ENCODE measurements around the gene CSMD2. TPM values are rescaled to one million over a fixed set of nuclear protein-coding genes. Genes with fewer than 3 reads are reported as not detected.

The CSMD2 gene
- total and polyA plus RNA-seq, 2 of the 4 experiments (the other 2 are of a cell fraction), result under 0.01 to 0.36 TPM

DNA sequence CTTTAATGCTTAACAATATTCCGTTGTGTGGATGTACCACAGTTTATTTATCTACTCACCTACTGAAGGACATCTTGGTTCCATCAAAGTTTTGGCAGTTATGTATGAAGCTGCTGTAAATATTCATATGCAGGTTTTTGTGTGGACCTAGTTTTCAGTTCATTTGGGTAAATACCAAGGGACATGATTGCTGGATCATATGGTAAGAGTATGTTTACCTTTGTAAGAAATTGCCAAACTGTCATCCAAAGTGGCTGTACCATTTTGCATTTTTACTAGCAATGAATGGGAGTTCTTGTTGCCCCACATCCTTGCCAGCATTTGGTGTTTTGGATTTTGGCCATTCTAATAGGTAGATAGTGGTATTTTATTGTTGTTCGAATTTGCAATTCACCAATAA is 682.6 kb downstream of the CSMD2 start:
- no peak overlapping the region for H3K4ac ChIP-seq (ENCODE audit: low read depth, low read length)
- no peak overlapping the region for H3K18ac ChIP-seq (ENCODE audit: low read depth, low read length)
- ChIA-PET POLR2A (ENCODE audit: unreplicated experiment) (no interaction called here), CTCF (no interaction called here)
- in situ Hi-C loops (cut with MboI; ENCODE audit: low sequenced_read_pairs) (no loop called here), intact Hi-C loops (cut with micrococcal nuclease) (no loop called here), dilution Hi-C loops (cut with HindIII; ENCODE audit: low sequenced_read_pairs, unreplicated experiment) (no loop called here)
- H4K5ac ChIP-seq (ENCODE audit: low read depth, low read length), result no peak overlapping the region
- no peak overlapping the region for H3K23ac ChIP-seq (ENCODE audit: low read depth, low read length)
- no peak overlapping the region for H2AFZ ChIP-seq (replicated peaks; ENCODE audit: low read length, poor library complexity)
- H2AK9ac ChIP-seq (replicated peaks; ENCODE audit: low read depth, low read length, poor library complexity), result no peak overlapping the region
- no peak overlapping the region for H3K14ac ChIP-seq (replicated peaks; ENCODE audit: low read depth, low read length)
- no peak overlapping the region for H3K4me2 ChIP-seq (ENCODE audit: low read depth, low read length)
- BruUV-seq (replicated peaks), result no TSS peak
- no peaks in the 10 kb centered on the region for H3K27me3 ChIP-seq (ENCODE audit: control insufficient read depth, insufficient read depth, low read length)
- TF ChIP-seq CHD1 (IDR thresholded peaks at IDR 0.05; ENCODE audit: low read depth, low read length), result no peak
- TF ChIP-seq, protein P1, sequence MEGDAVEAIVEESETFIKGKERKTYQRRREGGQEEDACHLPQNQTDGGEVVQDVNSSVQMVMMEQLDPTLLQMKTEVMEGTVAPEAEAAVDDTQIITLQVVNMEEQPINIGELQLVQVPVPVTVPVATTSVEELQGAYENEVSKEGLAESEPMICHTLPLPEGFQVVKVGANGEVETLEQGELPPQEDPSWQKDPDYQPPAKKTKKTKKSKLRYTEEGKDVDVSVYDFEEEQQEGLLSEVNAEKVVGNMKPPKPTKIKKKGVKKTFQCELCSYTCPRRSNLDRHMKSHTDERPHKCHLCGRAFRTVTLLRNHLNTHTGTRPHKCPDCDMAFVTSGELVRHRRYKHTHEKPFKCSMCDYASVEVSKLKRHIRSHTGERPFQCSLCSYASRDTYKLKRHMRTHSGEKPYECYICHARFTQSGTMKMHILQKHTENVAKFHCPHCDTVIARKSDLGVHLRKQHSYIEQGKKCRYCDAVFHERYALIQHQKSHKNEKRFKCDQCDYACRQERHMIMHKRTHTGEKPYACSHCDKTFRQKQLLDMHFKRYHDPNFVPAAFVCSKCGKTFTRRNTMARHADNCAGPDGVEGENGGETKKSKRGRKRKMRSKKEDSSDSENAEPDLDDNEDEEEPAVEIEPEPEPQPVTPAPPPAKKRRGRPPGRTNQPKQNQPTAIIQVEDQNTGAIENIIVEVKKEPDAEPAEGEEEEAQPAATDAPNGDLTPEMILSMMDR (conservative IDR thresholded peaks at IDR 0.05; ENCODE audit: low read depth, low read length), result no peak
- TF ChIP-seq MXI1 (IDR thresholded peaks at IDR 0.05; ENCODE audit: borderline replicate concordance, low read depth, low read length), result no peak
- TF ChIP-seq RFX5 (IDR thresholded peaks at IDR 0.05; ENCODE audit: low read depth, low read length), result no peak
- no peak for TF ChIP-seq FOS (IDR thresholded peaks at IDR 0.05; ENCODE audit: low read depth, low read length)
- no peak for TF ChIP-seq MAFK (IDR thresholded peaks at IDR 0.05; ENCODE audit: low read depth, low read length)
- TF ChIP-seq MAZ (IDR thresholded peaks at IDR 0.05; ENCODE audit: borderline replicate concordance, low read depth, low read length), result no peak
- no peak for TF ChIP-seq RCOR1 (IDR thresholded peaks at IDR 0.05; ENCODE audit: insufficient replicate concordance, low read length)
- TF ChIP-seq POLR2A (IDR thresholded peaks at IDR 0.05; ENCODE audit: low read depth, low read length), result no peak
- no peak for TF ChIP-seq RAD21 (IDR thresholded peaks at IDR 0.05; ENCODE audit: low read length)
- no peak for TF ChIP-seq CEBPB (IDR thresholded peaks at IDR 0.05; ENCODE audit: low read depth, low read length)
- TF ChIP-seq NFE2L2 (IDR thresholded peaks at IDR 0.05; ENCODE audit: low read depth, low read length), result no peak
- no peak for TF ChIP-seq USF2 (IDR thresholded peaks at IDR 0.05; ENCODE audit: low read depth, low read length)
- H3K36me3 ChIP-seq (ENCODE audit: control insufficient read depth, insufficient read depth, low read length), result peaks cover 17% of the 10 kb centered on the region
- no peak overlapping the region for H3K27ac ChIP-seq (ENCODE audit: insufficient read depth, low read length)
- H2AK5ac ChIP-seq (ENCODE audit: low read depth, low read length), result no peak overlapping the region
- H3K79me1 ChIP-seq (ENCODE audit: low read depth in 1 of 2, low read length in 2 of 2), result peaks cover 20 to 26% of the 10 kb centered on the region in 2 experiments
- WGBS, 2 experiments (ENCODE audit: extremely low coverage in 2 of 2, insufficient read length in 1 of 2), result no CpG with 5 or more reads among the region's 2 CpGs
- ATAC-seq (ENCODE audit: low read depth) (no peak), DNase-seq (no peak)
- no peak overlapping the region for H2BK5ac ChIP-seq (ENCODE audit: low read depth, low read length, poor library complexity, severe bottlenecking)
- H4K8ac ChIP-seq (ENCODE audit: low read depth in 2 of 2, low read length in 2 of 2), result no peak overlapping the region
- no peak overlapping the region for H2BK120ac ChIP-seq (ENCODE audit: low read depth, low read length)
- 0 out of 2 replicates have a peak, but pooled peaks cover 2% of the 10 kb centered on the region for H3K9me3 ChIP-seq (ENCODE audit: control insufficient read depth, insufficient read depth, low read length)
- H2BK20ac ChIP-seq (ENCODE audit: low read depth, low read length), result no peak overlapping the region
- no peak overlapping the region for H3K9ac ChIP-seq (ENCODE audit: low read depth, low read length)
- peaks cover 7% of the 10 kb centered on the region; the same call in 1 of the 2 replicates for H3K9me1 ChIP-seq (ENCODE audit: insufficient read depth, low read length)
- H3K4me1 ChIP-seq (ENCODE audit: control insufficient read depth, insufficient read depth, low read length), result no peaks in the 10 kb centered on the region
- H3K56ac ChIP-seq (ENCODE audit: extremely low read depth, insufficient read depth, low read length), result no peak overlapping the region
- peaks cover 5% of the 10 kb centered on the region for H4K20me1 ChIP-seq (ENCODE audit: insufficient read depth, low read length)
- H3K4me3 ChIP-seq (ENCODE audit: insufficient read depth, low read depth, low read length), result no peak overlapping the region
- no peak overlapping the region for H2BK15ac ChIP-seq (ENCODE audit: low read depth, low read length)
- no peak overlapping the region for H4K91ac ChIP-seq (ENCODE audit: insufficient read depth, low read depth, low read length)
